Heart left ventricle (tissue), 16 donors: ENCODE results near the gene ORC4. TPM values are rescaled to one million over a fixed set of nuclear protein-coding genes. Genes with fewer than 3 reads are reported as not detected.

ENCODE experiments used
- ATAC-seq, 4 donors: fragments of 200-7000 bp; cut with Tn5 transposase; one replicate each; pipeline ENCODE4 v1.9.1; 2020 to 2022; ENCODE audit warnings: moderate library complexity in 4 of 4, mild to moderate bottlenecking in 3 of 4, moderate number of reproducible peaks in 1 of 4
- DNase-seq, 5 donors: peaks; one replicate each; pipeline ENCODE4 v3.0.0-alpha.2; 2020
- H3K27ac ChIP-seq, 12 donors: fragments of 200-600 bp; sonication (generic) in 4 of 12; one replicate each; pipeline versions ENCODE4 v1.5.0 to v1.8.0; 2016 to 2022; ENCODE audit warnings: mild to moderate bottlenecking in 2 of 12
- H3K27me3 ChIP-seq, 9 donors: fragments of 200-600 bp; sonication (generic) in 2 of 9; one replicate each; pipeline versions ENCODE4 v1.5.1 to v1.8.0; 2016 to 2022; ENCODE audit warnings: mild to moderate bottlenecking in 3 of 9
- H3K36me3 ChIP-seq, 9 donors: fragments of 200-600 bp; sonication (generic) in 2 of 9; one replicate each; pipeline versions ENCODE4 v1.5.0 to v1.8.0; 2018 to 2022; ENCODE audit warnings: mild to moderate bottlenecking in 2 of 9
- H3K4me1 ChIP-seq, 12 donors: fragments of 200-600 bp; sonication (generic) in 4 of 12; one replicate each; pipeline versions ENCODE4 v1.5.0 to v1.8.0; 2016 to 2022; ENCODE audit warnings: mild to moderate bottlenecking in 3 of 12
- H3K4me3 ChIP-seq, 12 donors: fragments of 200-600 bp; sonication (generic) in 4 of 12; one replicate each; pipeline versions ENCODE4 v1.5.0 to v1.8.0; 2017 to 2022; ENCODE audit warnings: mild to moderate bottlenecking in 9 of 12, moderate library complexity in 4 of 12
- H3K9me3 ChIP-seq, 12 donors: fragments of 200-600 bp; sonication (generic) in 4 of 12; one replicate each; pipeline versions ENCODE4 v1.5.0 to v1.8.0; 2016 to 2022; ENCODE audit warnings: mild to moderate bottlenecking in 1 of 12
- POLR2A ChIP-seq, 2 donors: fragments of 450-650 bp; IDR thresholded peaks; one replicate each; pipeline ENCODE4 v1.6.1; 2017; ENCODE audit warnings: antibody characterized with exemption in 2 of 2, mild to moderate bottlenecking in 2 of 2, moderate library complexity in 2 of 2
- WGBS, 4 donors: extraction: QIAGEN DNeasy Blood & Tissue Kit in 2 of 4; methylation state at CpG; one replicate each; pipeline versions ENCODE4 v1.1.5 to v1.1.7; 2013 to 2018; 5-methylcytosine and 5-hydroxymethylcytosine counted together
- intact Hi-C, 10 donors: fragments of 100-400 bp; cut with DNase I; formaldehyde crosslinking; loops; one replicate each; pipeline versions ENCODE4 v1.11.1 to v1.14.2; 2022
- polyA plus RNA-seq, 2 donors: library from polyadenylated mRNA; stranded (reverse); fragments of 200-250 nt; gene quantifications; one replicate each; pipeline ENCODE4 v1.2.3, GENCODE V29; 2013
- total RNA-seq, 9 donors: library from RNA; depleted of rRNA in 2 of 9; stranded (reverse); fragments of >200 nt in 2 of 9; fragmentation: NEBNext Ultra II Directional in 3 of 9; extraction: Animal tissue kit (Norgen Biotek cat#: 25700) in 3 of 9; gene quantifications; one replicate each; pipeline versions ENCODE4 v1.1.0 to v1.2.4, GENCODE V29; 2016 to 2023
- TF ChIP-seq, protein P1 (sequence below), 12 donors: fragments of 200-600 bp; sonication (generic) in 4 of 12; IDR thresholded peaks; one replicate each; pipeline versions ENCODE4 v1.5.0 to v1.8.0; 2018 to 2022; ENCODE audit warnings: antibody characterized with exemption in 12 of 12, mild to moderate bottlenecking in 5 of 12
- donor health status: ischemic (EF 13 %, LVEDD 7.1; RV severe dilation, severe dysfunction).
- donor health status: healthy with polysubstance abuse.
- donor health status: DM: no; HTN: yes; CAD: no.
- donor health status: DM: no; HTN: no; CAD: no.
- donor health status: ischemic (EF 25% LVEDD 6.9; RV normal size, moderate dysfunction).
- donor health status: ischemic (EF 25% LVEDD 5.7; RV mildly dilated, moderate dysfunction).
- donor health status: healthy.
- donor health status: DM: yes; HTN: yes; CAD: no.
- donor health status: ischemic (EF 35%, LVEDD 5.7; RV mildly dilated, moderate dysfunction).
- donor health status: nonischemic (EF 11% LVEDD 7.7; RV severe dilation, severe dysfunction).
- donor health status: DM: yes; HTN: yes; CAD: no.
- donor health status: PGD.
- donor health status: ischemic (EF 29% LVEDD 5.4; RV normal size, mild dysfunction).
- donor health status: nonischemic (EF 23%, LVEDD 6.1; RV moderate dilation, normal function).

The ORC4 gene
- total and polyA plus RNA-seq, 11 donors = 7.5 to 64.7 (median 38.9) TPM

DNA sequence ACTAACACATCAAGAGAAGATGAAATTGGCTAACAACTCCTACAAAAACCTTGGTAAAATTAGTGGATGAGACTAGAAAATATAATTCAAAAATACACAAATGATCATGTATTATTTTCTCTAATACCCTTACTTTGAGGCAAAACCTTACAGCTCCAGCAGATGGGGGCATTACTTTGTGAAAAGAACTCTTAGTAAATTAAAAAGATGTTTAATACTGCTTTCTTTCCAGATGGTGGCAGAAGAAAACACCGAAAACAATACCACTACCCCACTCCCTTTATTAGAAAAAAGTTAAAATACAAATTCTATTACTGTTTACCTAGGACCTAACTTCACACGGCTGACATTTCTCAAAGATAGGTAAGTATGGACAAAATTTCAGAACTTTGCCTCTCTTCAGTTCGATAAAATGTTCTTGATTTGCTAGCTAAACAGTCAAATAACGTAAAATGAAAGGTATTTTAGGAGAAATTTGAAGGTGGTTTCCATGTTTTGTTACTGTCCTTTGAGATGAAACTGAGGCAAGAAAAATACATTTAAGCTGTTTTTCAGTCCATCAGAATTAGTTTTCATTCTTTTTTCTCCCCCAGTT, 30.6 kb downstream of the ORC4 start:
- TF ChIP-seq, protein P1, sequence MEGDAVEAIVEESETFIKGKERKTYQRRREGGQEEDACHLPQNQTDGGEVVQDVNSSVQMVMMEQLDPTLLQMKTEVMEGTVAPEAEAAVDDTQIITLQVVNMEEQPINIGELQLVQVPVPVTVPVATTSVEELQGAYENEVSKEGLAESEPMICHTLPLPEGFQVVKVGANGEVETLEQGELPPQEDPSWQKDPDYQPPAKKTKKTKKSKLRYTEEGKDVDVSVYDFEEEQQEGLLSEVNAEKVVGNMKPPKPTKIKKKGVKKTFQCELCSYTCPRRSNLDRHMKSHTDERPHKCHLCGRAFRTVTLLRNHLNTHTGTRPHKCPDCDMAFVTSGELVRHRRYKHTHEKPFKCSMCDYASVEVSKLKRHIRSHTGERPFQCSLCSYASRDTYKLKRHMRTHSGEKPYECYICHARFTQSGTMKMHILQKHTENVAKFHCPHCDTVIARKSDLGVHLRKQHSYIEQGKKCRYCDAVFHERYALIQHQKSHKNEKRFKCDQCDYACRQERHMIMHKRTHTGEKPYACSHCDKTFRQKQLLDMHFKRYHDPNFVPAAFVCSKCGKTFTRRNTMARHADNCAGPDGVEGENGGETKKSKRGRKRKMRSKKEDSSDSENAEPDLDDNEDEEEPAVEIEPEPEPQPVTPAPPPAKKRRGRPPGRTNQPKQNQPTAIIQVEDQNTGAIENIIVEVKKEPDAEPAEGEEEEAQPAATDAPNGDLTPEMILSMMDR (IDR thresholded peaks at IDR 0.05) = peak; percentile 27 to 81 (median 66)
- no peak for TF ChIP-seq POLR2A (IDR thresholded peaks at IDR 0.05)
- Histone ChIP-seq H3K27me3 (no peaks in the 10 kb centered on the region), H3K4me1 (peaks cover 0 to 3% (median 0%) of the 10 kb centered on the region in 12 donors), H3K9me3 (peaks cover 0 to 1% (median 0%) of the 10 kb centered on the region in 12 donors), H3K4me3 (no peak overlapping the region), H3K36me3 (no peaks in the 10 kb centered on the region), H3K27ac (no peak overlapping the region)
- ATAC-seq (peak in 1 of 4 donors; percentile 76), DNase-seq (no peak)
- intact Hi-C loops = loop anchor here in 6 of 10 donors (2.0 to 10.0 kb wide), 6 partner anchors 515 to 1002 kb away; no protein-coding TSS in a partner anchor
- 54 to 61% (median 55%) methylated on average over 4 of the region's 4 CpGs for WGBS, 4 donors

DNA sequence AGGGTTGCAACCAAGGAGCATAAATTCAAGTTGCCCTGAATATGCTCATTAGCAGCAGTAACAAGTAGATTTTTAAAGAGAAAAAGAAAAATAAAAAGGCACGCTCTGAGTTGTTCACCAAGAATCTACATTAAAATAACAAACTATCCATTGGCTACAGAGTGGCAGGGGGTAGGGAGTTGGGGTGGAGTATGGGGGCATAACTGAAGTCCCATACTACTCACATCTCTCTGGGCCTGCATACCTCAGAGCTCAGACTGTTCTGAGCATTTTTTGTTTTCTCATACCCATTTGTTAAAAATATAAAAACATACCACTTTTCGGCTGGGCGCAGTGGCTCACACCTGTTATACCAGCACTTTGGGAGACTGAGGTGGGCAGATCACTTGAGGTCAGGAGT, 31.4 kb downstream of the ORC4 start:
- WGBS, 4 donors = 90 to 96% (median 93%) methylated on average over 3 of the region's 3 CpGs
- no peak for DNase-seq
- Histone ChIP-seq H3K9me3 (no peaks in the 10 kb centered on the region), H3K4me3 (no peak overlapping the region), H3K36me3 (no peaks in the 10 kb centered on the region), H3K4me1 (peaks cover 0 to 3% (median 0%) of the 10 kb centered on the region in 12 donors), H3K27ac (no peak overlapping the region), H3K27me3 (no peaks in the 10 kb centered on the region)
- no peak for ATAC-seq
- intact Hi-C loops = loop anchor here in 2 of 10 donors (5.0 to 10.0 kb wide), 2 partner anchors 516 to 1003 kb away; no protein-coding TSS in a partner anchor
- TF ChIP-seq POLR2A (IDR thresholded peaks at IDR 0.05) = no peak
- TF ChIP-seq, protein P1 (IDR thresholded peaks at IDR 0.05) = no peak

DNA sequence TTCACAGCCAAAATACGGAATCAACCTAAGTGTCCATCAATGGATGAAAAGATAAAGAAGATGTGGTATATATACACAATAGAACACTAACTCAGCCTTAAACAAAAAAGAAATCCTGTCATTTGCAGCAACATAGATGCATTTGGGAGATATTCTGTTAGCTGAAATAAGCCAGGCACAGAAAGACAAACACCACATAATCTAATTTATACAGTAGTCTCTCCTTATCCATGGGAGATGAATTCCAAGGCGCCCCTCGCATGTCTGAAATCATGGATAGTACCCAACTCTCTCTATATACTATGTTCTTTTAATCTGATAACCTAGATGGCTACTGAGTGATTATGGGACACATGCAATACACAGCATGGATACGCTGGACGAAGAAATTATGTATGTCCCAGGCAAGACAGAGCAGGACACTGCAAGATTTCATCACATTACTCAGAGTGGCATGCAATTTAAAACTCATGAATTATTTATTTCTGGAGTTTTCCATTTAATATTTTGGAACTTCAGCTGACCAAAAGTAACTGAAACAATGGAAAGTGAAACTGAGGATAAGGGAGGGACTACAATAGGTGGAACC, 39.5 kb downstream of the ORC4 start:
- TF ChIP-seq, protein P1 (IDR thresholded peaks at IDR 0.05) = no peak
- no peak for TF ChIP-seq POLR2A (IDR thresholded peaks at IDR 0.05)
- 92 to 96% (median 93%) methylated on average over 5 of the region's 5 CpGs for WGBS, 4 donors
- peaks cover 0 to 21% (median 3%) of the 10 kb centered on the region in 12 donors for H3K4me1 ChIP-seq
- intact Hi-C loops = loop anchor here in 1 of 10 donors (10.0 kb wide), 1 partner anchor 524 kb away; no protein-coding TSS in a partner anchor
- H3K4me3 ChIP-seq = no peak overlapping the region
- no peak for DNase-seq
- H3K36me3 ChIP-seq = no peaks in the 10 kb centered on the region
- ATAC-seq = no peak
- peaks cover 0 to 11% (median 0%) of the 10 kb centered on the region in 12 donors for H3K9me3 ChIP-seq
- H3K27me3 ChIP-seq = no peaks in the 10 kb centered on the region
- H3K27ac ChIP-seq = no peak overlapping the region

DNA sequence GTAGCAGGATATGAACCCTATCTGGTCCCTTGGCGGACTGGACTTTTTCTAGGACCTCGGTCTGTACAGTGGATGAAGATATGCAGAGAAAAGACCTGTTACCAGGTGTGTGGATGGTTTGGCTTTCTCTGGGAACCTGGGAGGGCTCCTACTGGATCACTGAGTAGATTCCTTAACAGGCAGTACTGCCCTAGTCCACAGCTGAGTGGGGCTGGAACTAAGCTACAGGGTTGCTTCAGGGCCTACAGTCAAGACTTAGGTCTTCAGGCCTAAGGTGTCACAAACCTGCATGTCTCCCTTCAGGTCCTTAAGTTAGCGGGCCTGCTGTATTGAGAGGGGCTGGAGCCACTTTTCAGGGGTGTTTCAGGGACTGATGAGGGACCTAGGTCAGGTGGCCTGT, 42.9 kb downstream of the ORC4 start:
- intact Hi-C loops = no loop called here
- Histone ChIP-seq H3K9me3 (peaks cover 0 to 11% (median 0%) of the 10 kb centered on the region in 12 donors), H3K36me3 (peaks cover 0 to 7% (median 4%) of the 10 kb centered on the region in 9 donors), H3K27me3 (no peaks in the 10 kb centered on the region), H3K27ac (no peak overlapping the region), H3K4me1 (peaks cover 0 to 11% (median 3%) of the 10 kb centered on the region in 12 donors), H3K4me3 (no peak overlapping the region)
- 94 to 99% (median 98%) methylated on average over 3 of the region's 3 CpGs for WGBS, 4 donors
- no peak for DNase-seq
- no peak for ATAC-seq
- TF ChIP-seq, protein P1 (IDR thresholded peaks at IDR 0.05) = no peak
- TF ChIP-seq POLR2A (IDR thresholded peaks at IDR 0.05) = no peak
